Measurements from ENCODE around the gene ATF7.
A peak's percentile ranks its signal among the peaks of the same experiment; 100 is the strongest.
"Not testable (repeated sequence)": the region's sequence is repeated elsewhere in the genome, so short reads cannot be mapped to it uniquely, and the experiment has no call there.

ATF7 gene

DNA sequence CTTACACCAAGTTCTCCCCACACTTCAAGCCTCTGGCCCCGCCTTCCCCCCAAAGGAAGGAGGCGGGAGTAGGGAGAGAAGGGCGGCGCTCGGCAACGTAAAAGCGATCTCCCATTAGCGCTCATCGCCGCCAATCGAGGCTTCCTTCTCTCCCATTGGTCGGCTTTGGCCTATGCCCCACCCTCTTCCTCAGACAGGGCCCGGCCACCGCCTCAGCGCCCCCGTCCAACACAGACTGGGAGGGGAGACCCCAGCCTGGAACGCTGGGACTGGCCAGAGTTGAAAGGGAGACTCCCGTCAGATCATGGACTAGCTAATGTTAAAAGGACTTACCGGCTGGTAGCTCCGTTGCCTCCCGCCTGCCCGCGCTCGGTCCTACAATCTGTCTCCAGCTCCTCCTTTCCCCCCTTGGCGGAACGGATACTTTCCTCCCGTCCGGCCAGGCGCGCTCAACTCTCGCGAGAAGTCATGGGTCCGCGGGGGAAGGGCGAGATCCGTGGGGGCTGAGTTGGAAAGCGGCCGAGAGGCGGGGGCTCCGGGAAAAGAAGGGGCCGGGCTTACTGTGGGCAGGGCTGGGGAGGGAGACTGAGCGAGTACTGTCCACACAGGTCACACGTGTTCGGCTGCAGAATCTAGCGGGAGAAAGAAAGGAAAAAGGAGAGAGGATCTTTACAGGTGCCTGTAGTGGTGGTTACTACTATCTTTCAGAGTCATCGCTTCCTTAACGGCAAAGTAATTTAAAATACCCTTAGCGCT is at the start of gene ATF7:
ATF7 (minus strand) TSS at position 437 of the 756 bp plus-strand sequence. CDS start 25,382 bp downstream, outside the sequence.
- peak; percentile 100 for DNase-seq (ENCODE audit: low spot score)

- DNase-seq (ENCODE audit: low spot score) = no peak
Observed at GRCh38 chr12:53674977-53675700, 49.0 kb upstream of the ATF7 start.

DNA sequence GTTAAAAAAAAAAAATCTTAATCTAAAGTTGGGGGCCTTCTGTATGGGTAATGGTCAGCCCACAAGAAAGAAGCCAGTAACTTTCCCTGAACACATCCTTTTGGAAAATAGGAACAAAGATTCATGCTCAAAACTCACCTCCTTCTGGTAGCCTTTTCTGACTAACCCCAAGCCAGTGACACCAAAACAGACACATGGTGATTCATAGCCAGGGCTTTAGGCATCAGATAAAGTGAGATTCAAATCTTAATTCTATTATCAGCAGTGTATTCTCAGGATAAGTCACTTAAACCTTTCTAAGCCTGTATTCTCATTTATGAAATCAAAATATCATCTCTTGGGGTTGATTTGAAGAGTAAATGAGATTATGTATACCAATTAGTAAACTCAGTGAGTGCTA is 44.8 kb upstream of the ATF7 start:
- no peak for DNase-seq (ENCODE audit: low spot score)

- DNase-seq (ENCODE audit: low spot score) = no peak
Observed at GRCh38 chr12:53670308-53670707, 44.1 kb upstream of the ATF7 start.

DNA sequence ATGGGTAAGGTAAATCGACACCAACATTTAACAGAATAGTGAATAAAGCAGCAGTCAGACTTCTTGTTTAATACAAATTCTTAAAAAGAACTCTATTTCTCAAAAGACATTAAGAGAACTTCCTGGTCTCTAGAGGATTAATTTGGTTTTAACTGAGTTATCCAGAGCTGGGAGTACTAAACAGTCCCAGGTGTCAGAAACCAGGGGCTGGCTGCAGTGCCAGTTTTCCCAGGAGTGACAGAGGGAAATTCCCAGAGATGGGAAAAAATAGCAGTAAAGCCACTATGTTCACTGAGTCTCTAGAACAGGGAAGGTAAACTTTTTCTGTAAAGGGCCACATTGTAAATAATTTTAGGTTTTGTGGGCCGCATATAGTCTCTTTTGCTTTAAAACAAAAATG is 40.9 kb upstream of the ATF7 start:
- no peak for DNase-seq (ENCODE audit: low spot score)

GRCh38 chr12:53664936-53665335 is 38.8 kb upstream of the ATF7 start:
- no peak for DNase-seq (ENCODE audit: low spot score)

DNA sequence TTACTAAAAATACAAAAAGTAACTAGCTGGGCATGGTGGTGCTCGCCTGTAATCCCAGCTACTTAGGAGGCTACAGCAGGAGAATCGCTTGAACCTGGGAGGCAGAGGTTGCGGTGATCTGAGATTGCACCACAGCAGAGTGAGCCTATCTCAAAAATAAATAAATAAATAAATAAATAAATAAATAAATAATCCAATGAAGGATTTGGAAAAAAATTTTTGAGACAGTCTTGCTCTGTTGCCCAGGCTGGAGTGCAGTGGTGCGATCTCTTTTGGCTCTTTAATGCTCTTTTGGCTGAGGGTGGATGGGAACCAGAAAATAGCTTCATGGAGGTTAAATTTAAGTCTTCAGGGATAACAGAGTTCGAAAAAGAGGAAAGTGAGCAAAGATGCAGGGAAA is 38.0 kb upstream of the ATF7 start:
- no peak for DNase-seq (ENCODE audit: low spot score)

GRCh38 chr12:53660041-53660440 is 33.9 kb upstream of the ATF7 start:
- DNase-seq (ENCODE audit: low spot score) = no peak

DNA sequence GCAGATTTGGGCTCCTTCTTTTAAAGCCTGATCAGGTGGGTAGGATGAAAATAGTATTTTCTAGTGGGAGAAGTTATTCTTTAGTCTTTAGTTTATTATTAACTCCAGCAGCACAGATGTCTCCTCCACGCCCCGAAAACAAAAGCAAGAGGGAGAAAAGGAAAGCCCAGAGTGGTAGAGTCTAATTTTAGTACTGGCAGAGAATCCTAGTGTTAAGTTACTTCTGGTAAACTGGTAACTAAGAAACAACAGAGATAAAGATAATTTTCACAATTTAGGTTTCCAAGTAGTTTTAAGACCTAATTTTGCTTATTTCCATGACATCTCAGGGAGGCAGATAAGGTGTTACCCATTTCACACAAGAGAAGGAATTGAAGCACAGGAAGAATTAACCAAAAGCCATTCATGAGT is 33.4 kb upstream of the ATF7 start:
- DNase-seq (ENCODE audit: low spot score) = no peak

- DNase-seq (ENCODE audit: low spot score) = peak; percentile 66
Observed at GRCh38 chr12:53659011-53659551, 32.9 kb upstream of the ATF7 start.

- no peak for DNase-seq (ENCODE audit: low spot score)
Observed at GRCh38 chr12:53657041-53657440, 30.9 kb upstream of the ATF7 start.

DNA sequence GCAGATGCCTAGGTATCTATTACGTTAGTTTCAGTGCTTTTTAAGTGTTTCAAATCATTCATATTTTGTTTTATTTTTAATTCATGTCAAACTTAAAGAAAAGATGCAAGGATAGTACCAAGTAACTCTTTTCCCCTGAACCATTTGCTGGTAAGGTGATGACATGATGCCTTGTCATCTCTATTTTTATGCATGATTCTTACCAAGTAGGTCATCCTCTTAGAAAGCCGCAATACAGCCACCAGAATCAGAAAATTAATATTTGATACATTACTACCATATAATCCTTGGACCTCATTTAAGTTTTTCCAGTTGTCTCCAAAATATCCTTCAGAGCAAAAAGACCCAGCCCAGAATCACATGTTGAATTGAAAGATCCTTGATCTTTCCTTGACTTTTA is 27.4 kb upstream of the ATF7 start:
- DNase-seq (ENCODE audit: low spot score) = no peak

DNA sequence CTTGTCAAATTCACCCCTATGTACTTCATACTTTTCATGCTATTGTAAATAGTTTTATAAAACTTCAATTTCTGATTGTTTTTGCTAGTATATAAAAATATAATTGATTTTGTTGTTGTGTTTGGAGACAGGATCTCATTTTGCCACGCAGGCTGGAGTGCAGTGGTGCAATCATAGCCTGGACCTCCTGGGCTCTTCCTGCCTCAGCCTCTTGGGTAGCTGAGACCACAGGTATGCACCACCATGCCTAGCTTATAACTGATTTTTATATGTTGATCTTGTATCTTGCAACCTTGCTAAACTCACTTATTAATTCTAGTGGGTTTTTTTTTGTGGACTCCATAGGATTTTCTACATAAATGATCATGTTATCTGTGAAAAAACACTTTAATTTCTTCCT is 26.2 kb upstream of the ATF7 start:
- DNase-seq (ENCODE audit: low spot score) = no peak

- no peak for DNase-seq (ENCODE audit: low spot score)
Observed at GRCh38 chr12:53651737-53652136, 25.6 kb upstream of the ATF7 start.

DNA sequence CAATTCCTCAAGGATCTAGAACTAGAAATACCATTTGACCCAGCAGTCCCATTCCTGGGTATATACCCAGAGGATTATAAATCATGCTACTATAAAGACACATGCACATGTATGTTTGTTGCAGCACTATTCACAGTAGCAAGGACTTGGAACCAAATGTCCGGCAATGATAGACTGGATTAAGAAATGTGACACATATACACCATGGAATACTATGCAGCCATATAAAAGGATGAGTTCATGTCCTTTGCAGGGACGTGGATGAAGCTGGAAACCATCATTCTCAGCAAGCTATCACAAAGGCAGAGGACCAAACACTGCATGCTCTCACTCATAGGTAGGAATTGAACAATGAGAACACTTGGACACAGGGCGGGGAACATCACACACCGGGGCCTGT is 20.1 kb upstream of the ATF7 start:
- DNase-seq (ENCODE audit: low spot score) = not testable (repeated sequence)

- DNase-seq (ENCODE audit: low spot score) = no peak
Observed at GRCh38 chr12:53645165-53645564, 19.0 kb upstream of the ATF7 start.

GRCh38 chr12:53644133-53644532 is 18.0 kb upstream of the ATF7 start:
- no peak for DNase-seq (ENCODE audit: low spot score)

DNA sequence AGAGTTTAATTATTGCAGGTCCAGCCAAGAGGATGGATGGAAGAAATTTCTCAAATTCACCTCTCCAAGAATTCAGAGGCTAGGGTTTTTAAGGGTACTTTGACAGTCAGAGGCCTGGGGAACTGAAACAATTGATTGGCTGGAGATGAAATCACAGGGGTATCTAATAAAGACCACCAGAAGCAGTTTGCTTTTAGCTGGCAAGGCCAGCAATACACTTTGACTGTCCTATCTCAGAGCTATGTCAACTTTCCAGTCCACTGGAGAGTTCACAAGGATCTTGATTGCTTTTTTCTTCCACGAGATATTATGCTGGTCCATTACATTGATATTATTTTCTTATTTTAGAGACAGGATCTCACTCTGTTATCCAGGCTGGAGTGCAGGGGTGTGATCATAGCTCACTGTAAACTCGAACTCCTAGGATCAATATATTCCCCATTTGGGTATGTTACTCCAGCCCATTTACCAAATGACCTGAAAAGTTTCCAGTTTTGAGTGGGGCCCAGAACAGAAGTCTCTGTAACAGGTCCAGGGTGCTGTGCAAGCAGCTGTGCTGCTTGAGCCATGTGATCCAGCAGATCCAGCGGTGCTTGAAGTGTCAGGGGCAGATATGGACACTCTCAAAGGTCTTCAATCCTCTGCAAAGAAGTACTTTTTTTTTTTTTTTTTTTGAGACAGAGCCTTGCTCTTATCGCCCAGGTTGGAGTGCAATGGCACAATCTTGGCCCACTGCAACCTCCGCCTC is 17.2 kb upstream of the ATF7 start:
- no peak for DNase-seq (ENCODE audit: low spot score)

- no peak for DNase-seq (ENCODE audit: low spot score)
Observed at GRCh38 chr12:53638057-53638456, 11.9 kb upstream of the ATF7 start.

DNA sequence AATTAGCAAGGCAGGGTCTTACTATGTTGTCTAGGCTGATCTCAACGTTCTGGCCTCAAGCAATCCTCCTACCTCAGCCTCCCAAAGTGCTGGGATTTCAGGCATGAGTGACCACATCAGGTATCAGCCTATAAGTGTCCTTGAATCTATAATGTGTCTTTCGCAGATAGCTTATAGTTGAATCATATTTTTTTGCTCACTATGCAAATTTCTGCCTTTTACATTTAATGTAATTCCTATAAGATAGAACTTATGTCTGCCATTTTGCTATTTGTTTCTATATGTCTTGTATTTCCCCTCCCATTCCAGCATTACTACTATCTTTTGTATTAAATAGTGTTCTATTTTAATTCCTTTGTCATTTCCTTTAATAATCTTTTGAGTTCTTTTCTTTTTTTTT is 10.5 kb upstream of the ATF7 start:
- no peak for DNase-seq (ENCODE audit: low spot score)

DNA sequence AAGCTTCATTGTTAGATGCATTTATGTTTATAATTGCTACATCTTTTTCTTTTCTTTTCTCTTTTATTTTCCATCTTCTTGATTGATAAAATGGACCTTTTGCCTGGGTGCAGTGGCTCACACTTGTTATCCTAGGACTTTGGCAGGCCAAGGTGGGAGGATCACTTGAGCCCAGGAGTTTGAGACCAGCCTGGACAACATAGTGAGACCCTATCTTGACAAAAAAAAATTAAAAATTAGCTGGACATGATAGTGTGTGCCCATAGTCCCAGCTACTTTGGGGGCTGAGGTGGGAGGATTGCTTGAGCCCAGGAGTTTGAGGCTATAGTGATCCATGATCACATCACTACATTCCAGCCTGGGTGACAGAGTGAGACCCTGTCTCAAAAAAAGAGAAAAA is 9.5 kb upstream of the ATF7 start:
- not testable (repeated sequence) for DNase-seq (ENCODE audit: low spot score)

GRCh38 chr12:53631721-53632120 is 5.5 kb upstream of the ATF7 start:
- peak; percentile 24 for DNase-seq (ENCODE audit: low spot score)

- no peak for DNase-seq (ENCODE audit: low spot score)
Observed at GRCh38 chr12:53627919-53628318, 1.7 kb upstream of the ATF7 start.
